ENCODE measurements around the gene ULBP3. TPM values are rescaled to one million over a fixed set of nuclear protein-coding genes. Genes with fewer than 3 reads are reported as not detected.

The ULBP3 gene
- total RNA-seq, 1 donor from 2014 or later = 12.4 TPM

- Mint-ChIP-seq H3K9me3 (no peaks in the 10 kb centered on the region), H3K27me3 (peaks cover 16% of the 10 kb centered on the region), H3K4me1 (ENCODE audit: unreplicated experiment) (no peaks in the 10 kb centered on the region), H3K4me3 (no peak overlapping the region), H3K36me3 (no peaks in the 10 kb centered on the region), H3K27ac (no peak overlapping the region)
- DNase-seq (ENCODE audit: extremely low spot score, unreplicated experiment) = no peak
- TF ChIP-seq CTCF (conservative IDR thresholded peaks at IDR 0.05) = no peak
Measured at GRCh38 chr6:150086026-150086425, 17.1 kb upstream of the ULBP3 start.

GRCh38 chr6:150084426-150084825 is 15.5 kb upstream of the ULBP3 start:
- Mint-ChIP-seq H3K27me3 (peaks cover 21% of the 10 kb centered on the region), H3K36me3 (no peaks in the 10 kb centered on the region), H3K27ac (no peak overlapping the region), H3K4me3 (no peak overlapping the region), H3K9me3 (peaks cover 4% of the 10 kb centered on the region), H3K4me1 (ENCODE audit: unreplicated experiment) (peaks cover 10% of the 10 kb centered on the region)
- no peak for DNase-seq (ENCODE audit: extremely low spot score, unreplicated experiment)
- no peak for TF ChIP-seq CTCF (conservative IDR thresholded peaks at IDR 0.05)

- Mint-ChIP-seq H3K4me1 (ENCODE audit: unreplicated experiment) (peaks cover 13% of the 10 kb centered on the region), H3K27me3 (peaks cover 20% of the 10 kb centered on the region), H3K36me3 (no peaks in the 10 kb centered on the region), H3K4me3 (no peak overlapping the region), H3K9me3 (peaks cover 4% of the 10 kb centered on the region), H3K27ac (no peak overlapping the region)
- DNase-seq (ENCODE audit: extremely low spot score, unreplicated experiment) = no peak
- TF ChIP-seq CTCF (conservative IDR thresholded peaks at IDR 0.05) = no peak
Measured at GRCh38 chr6:150083839-150084238, 14.9 kb upstream of the ULBP3 start.

- peaks cover 20% of the 10 kb centered on the region for H3K27me3 Mint-ChIP-seq
- TF ChIP-seq CTCF (conservative IDR thresholded peaks at IDR 0.05) = peak; percentile 42
Measured at GRCh38 chr6:150081702-150082101, 12.8 kb upstream of the ULBP3 start.

GRCh38 chr6:150079604-150080003 is 10.7 kb upstream of the ULBP3 start:
- DNase-seq (ENCODE audit: extremely low spot score, unreplicated experiment) = no peak
- no peak for TF ChIP-seq CTCF (conservative IDR thresholded peaks at IDR 0.05)
- Mint-ChIP-seq H3K36me3 (no peaks in the 10 kb centered on the region), H3K27ac (no peak overlapping the region), H3K27me3 (peaks cover 18% of the 10 kb centered on the region), H3K4me3 (no peak overlapping the region), H3K4me1 (ENCODE audit: unreplicated experiment) (peaks cover 22% of the 10 kb centered on the region), H3K9me3 (peaks cover 4% of the 10 kb centered on the region)

More at GRCh38 chr6:150081702-150082101, 12.8 kb upstream of the ULBP3 start:
- Mint-ChIP-seq H3K36me3 (no peaks in the 10 kb centered on the region), H3K9me3 (peaks cover 4% of the 10 kb centered on the region), H3K4me3 (no peak overlapping the region), H3K27ac (no peak overlapping the region), H3K4me1 (ENCODE audit: unreplicated experiment) (peaks cover 13% of the 10 kb centered on the region)
- DNase-seq (ENCODE audit: extremely low spot score, unreplicated experiment) = no peak

- Mint-ChIP-seq H3K27ac (no peak overlapping the region), H3K27me3 (peaks cover 15% of the 10 kb centered on the region), H3K4me1 (ENCODE audit: unreplicated experiment) (peaks cover 22% of the 10 kb centered on the region), H3K9me3 (peaks cover 4% of the 10 kb centered on the region), H3K36me3 (no peaks in the 10 kb centered on the region), H3K4me3 (no peak overlapping the region)
- no peak for DNase-seq (ENCODE audit: extremely low spot score, unreplicated experiment)
- no peak for TF ChIP-seq CTCF (conservative IDR thresholded peaks at IDR 0.05)
Measured at GRCh38 chr6:150078788-150079187, 9.9 kb upstream of the ULBP3 start.

Measured in type B pancreatic cell (in vitro differentiated cells).